Measurements from ENCODE around the gene PLXDC2. TPM values are rescaled to one million over a fixed set of nuclear protein-coding genes. Genes with fewer than 3 reads are reported as not detected.

The PLXDC2 gene
- total RNA-seq, 1 experiment from 2014 or later = 0.21 TPM

DNA sequence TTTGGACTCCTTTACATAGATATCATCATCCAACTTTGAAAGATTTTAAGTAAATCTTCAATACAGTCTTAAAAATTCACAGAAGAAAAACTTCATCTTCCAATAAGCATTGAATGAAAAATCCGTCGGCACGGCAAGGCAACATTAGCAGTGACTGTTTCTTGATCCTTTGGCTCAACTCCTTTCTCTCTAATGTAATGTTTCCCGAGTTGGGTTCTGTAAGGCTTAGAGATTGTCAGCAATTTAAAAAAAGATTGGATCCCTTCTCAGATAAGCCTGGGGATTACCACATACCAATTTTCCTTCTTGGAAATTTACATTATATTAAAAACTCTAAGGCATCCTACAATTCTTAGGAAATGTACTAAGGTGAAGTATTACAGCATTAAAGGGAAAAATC is 291.8 kb downstream of the PLXDC2 start:
- CTCF ChIA-PET = no interaction called here
- ATAC-seq (no peak), DNase-seq (ENCODE audit: low read depth, low spot score) (no peak)
- Histone ChIP-seq H3K36me3 (ENCODE audit: control insufficient read depth, insufficient read depth, low read length) (no peaks in the 10 kb centered on the region), H3K27ac (ENCODE audit: low read length) (no peak overlapping the region), H3K27me3 (ENCODE audit: control insufficient read depth, insufficient read depth, low read length) (no peaks in the 10 kb centered on the region), H3K4me3 (ENCODE audit: low read depth in 2 of 2, low read length in 2 of 2) (no peak overlapping the region), H3K9me3 (ENCODE audit: control insufficient read depth, insufficient read depth, low read depth, low read length) (no peaks in the 10 kb centered on the region), H3K4me1 (ENCODE audit: control insufficient read depth, insufficient read depth, low read length) (no peaks in the 10 kb centered on the region)
- intact Hi-C loops (cut with micrococcal nuclease; ENCODE audit: unreplicated experiment) (no loop called here), in situ Hi-C loops (cut with HindIII; ENCODE audit: low pct_unique_long_range_greater_than_20kb, low sequenced_read_pairs) (no loop called here)
- BruUV-seq (replicated peaks) = no TSS peak
- POLR2A ChIA-PET = no interaction called here
- TF ChIP-seq SIN3A (IDR thresholded peaks at IDR 0.05; ENCODE audit: borderline replicate concordance, insufficient read depth, low read depth, low read length) (no peak), REST (IDR thresholded peaks at IDR 0.05; ENCODE audit: insufficient read depth in 1 of 2, low read depth in 2 of 2, low read length in 1 of 2) (no peak), CTCF (IDR thresholded peaks at IDR 0.05) (no peak), POLR2AphosphoS5 (IDR thresholded peaks at IDR 0.05; ENCODE audit: low read depth, low read length) (no peak), TCF7L2 (IDR thresholded peaks at IDR 0.05; ENCODE audit: low read depth, low read length) (no peak)

DNA sequence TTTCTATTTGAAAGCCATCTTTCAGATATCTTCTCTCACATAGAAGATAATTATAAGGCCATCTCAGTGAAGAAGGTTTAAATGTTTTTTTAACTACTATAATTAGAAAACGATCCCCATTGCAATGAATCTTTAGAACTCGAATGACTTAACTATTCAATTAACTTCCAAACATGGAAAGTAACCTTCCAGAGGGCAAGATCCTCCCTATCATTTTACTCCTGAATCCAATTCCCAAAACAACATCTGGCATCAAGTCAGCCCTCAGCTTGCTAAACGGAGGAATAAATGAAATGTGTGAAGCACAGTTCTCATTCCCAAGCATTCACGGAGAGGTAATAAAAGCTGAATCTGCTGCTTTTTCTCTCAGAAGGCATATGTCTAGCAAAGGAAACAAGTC is 293.4 kb downstream of the PLXDC2 start:
- BruUV-seq (replicated peaks) = no TSS peak
- Histone ChIP-seq H3K4me1 (ENCODE audit: control insufficient read depth, insufficient read depth, low read length) (no peaks in the 10 kb centered on the region), H3K27me3 (ENCODE audit: control insufficient read depth, insufficient read depth, low read length) (no peaks in the 10 kb centered on the region), H3K9me3 (ENCODE audit: control insufficient read depth, insufficient read depth, low read depth, low read length) (no peaks in the 10 kb centered on the region), H3K36me3 (ENCODE audit: control insufficient read depth, insufficient read depth, low read length) (no peaks in the 10 kb centered on the region), H3K4me3 (ENCODE audit: low read depth in 2 of 2, low read length in 2 of 2) (no peak overlapping the region), H3K27ac (ENCODE audit: low read length) (no peak overlapping the region)
- ATAC-seq = no peak
- intact Hi-C loops (cut with micrococcal nuclease; ENCODE audit: unreplicated experiment) (no loop called here), in situ Hi-C loops (cut with HindIII; ENCODE audit: low pct_unique_long_range_greater_than_20kb, low sequenced_read_pairs) (no loop called here)
- TF ChIP-seq POLR2AphosphoS5 (IDR thresholded peaks at IDR 0.05; ENCODE audit: low read depth, low read length) = no peak
- no peak for TF ChIP-seq CTCF (IDR thresholded peaks at IDR 0.05)
- TF ChIP-seq SIN3A (IDR thresholded peaks at IDR 0.05; ENCODE audit: borderline replicate concordance, insufficient read depth, low read depth, low read length) = no peak
- TF ChIP-seq REST (IDR thresholded peaks at IDR 0.05; ENCODE audit: insufficient read depth in 1 of 2, low read depth in 2 of 2, low read length in 1 of 2) = no peak
- TF ChIP-seq TCF7L2 (IDR thresholded peaks at IDR 0.05; ENCODE audit: low read depth, low read length) = no peak
- DNase-seq (ENCODE audit: low read depth, low spot score) = no peak
- ChIA-PET CTCF (no interaction called here), POLR2A (no interaction called here)

Measured in Panc1 (cell line).